Thyroid gland (tissue), 4 donors: Measurements from ENCODE around the gene MYO15A. TPM values are rescaled to one million over a fixed set of nuclear protein-coding genes. Genes with fewer than 3 reads are reported as not detected.

Source experiments
- DNase-seq, 2 donors: peaks; one replicate each; pipeline ENCODE4 v3.0.0-alpha.2; 2019
- H3K27ac ChIP-seq, 3 donors: fragments of 200-600 bp; sonication (generic); 1 replicate in 2 of 3; 2 replicates in 1 of 3; pipeline ENCODE4 v1.5.1; 2016 to 2019; ENCODE audit warnings: mild to moderate bottlenecking in 1 of 3, moderate library complexity in 1 of 3
- H3K27me3 ChIP-seq: fragments of 200-600 bp; sonication (generic); one replicate; pipeline ENCODE4 v1.5.1; 2019
- H3K36me3 ChIP-seq, 2 donors: fragments of 200-600 bp; sonication (generic); one replicate each; pipeline ENCODE4 v1.5.1; 2016 to 2019
- H3K4me1 ChIP-seq, 2 donors: fragments of 200-600 bp; sonication (generic); one replicate each; pipeline ENCODE4 v1.5.1; 2017 to 2019
- H3K4me3 ChIP-seq, 3 donors: fragments of 200-600 bp; sonication (generic); replicated peaks in 1 of 3; 1 replicate in 2 of 3; 2 replicates in 1 of 3; pipeline ENCODE4 v1.5.1; 2016; ENCODE audit warnings: mild to moderate bottlenecking in 1 of 3
- H3K9me3 ChIP-seq: fragments of 200-600 bp; sonication (generic); one replicate; pipeline ENCODE4 v1.5.1; 2017
- POLR2A ChIP-seq, 2 donors: fragments of 450-650 bp; IDR thresholded peaks; one replicate each; pipeline ENCODE4 v1.6.1; 2017; ENCODE audit warnings: antibody characterized with exemption in 2 of 2, mild to moderate bottlenecking in 2 of 2, moderate library complexity in 1 of 2
- WGBS, 2 donors: methylation state at CpG; one replicate each; pipeline ENCODE4 v1.1.5; 2017; 5-methylcytosine and 5-hydroxymethylcytosine counted together
- intact Hi-C: fragments of 100-400 bp; cut with DNase I; formaldehyde crosslinking; loops from one replicate; pipeline ENCODE4 v1.15.1; 2023
- total RNA-seq, 4 donors: library from RNA; depleted of rRNA; stranded (reverse); fragments of >200 nt; gene quantifications; one replicate each; pipeline ENCODE4 v1.2.3, GENCODE V29; 2016
- TF ChIP-seq, protein P1 (sequence below), 6 experiments: fragments of 200-600 bp in 3 of 6; fragments of 450-650 bp in 3 of 6; sonication (generic) in 3 of 6; IDR thresholded peaks; one replicate each; pipeline ENCODE4 v1.5.1; 2016 to 2019; ENCODE audit warnings: antibody characterized with exemption in 6 of 6, mild to moderate bottlenecking in 2 of 6, inconsistent platforms in 1 of 6, moderate library complexity in 1 of 6

MYO15A gene
- total RNA-seq, 4 donors from 2014 or later = 1.3 to 3.6 (median 1.7) TPM

DNA sequence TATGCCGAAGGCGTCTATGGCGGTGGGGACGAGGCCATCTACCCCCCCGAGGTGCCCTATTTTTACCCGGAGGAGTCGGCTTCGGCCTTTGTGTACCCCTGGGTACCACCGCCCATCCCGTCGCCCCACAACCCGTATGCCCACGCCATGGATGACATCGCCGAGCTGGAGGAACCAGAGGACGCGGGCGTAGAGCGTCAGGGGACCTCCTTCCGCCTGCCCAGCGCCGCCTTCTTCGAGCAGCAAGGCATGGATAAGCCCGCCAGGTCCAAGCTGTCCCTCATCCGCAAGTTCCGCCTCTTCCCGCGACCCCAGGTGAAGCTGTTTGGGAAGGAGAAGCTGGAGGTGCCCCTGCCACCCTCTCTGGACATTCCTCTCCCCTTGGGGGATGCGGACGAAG, 11.4 kb downstream of the MYO15A start:
- no peak overlapping the region for H3K4me3 ChIP-seq
- no peaks in the 10 kb centered on the region for H3K4me1 ChIP-seq
- H3K27ac ChIP-seq = no peak overlapping the region
- intact Hi-C loops = no loop called here
- DNase-seq = no peak
- H3K9me3 ChIP-seq = no peaks in the 10 kb centered on the region
- TF ChIP-seq POLR2A (IDR thresholded peaks at IDR 0.05) = no peak
- TF ChIP-seq, protein P1, sequence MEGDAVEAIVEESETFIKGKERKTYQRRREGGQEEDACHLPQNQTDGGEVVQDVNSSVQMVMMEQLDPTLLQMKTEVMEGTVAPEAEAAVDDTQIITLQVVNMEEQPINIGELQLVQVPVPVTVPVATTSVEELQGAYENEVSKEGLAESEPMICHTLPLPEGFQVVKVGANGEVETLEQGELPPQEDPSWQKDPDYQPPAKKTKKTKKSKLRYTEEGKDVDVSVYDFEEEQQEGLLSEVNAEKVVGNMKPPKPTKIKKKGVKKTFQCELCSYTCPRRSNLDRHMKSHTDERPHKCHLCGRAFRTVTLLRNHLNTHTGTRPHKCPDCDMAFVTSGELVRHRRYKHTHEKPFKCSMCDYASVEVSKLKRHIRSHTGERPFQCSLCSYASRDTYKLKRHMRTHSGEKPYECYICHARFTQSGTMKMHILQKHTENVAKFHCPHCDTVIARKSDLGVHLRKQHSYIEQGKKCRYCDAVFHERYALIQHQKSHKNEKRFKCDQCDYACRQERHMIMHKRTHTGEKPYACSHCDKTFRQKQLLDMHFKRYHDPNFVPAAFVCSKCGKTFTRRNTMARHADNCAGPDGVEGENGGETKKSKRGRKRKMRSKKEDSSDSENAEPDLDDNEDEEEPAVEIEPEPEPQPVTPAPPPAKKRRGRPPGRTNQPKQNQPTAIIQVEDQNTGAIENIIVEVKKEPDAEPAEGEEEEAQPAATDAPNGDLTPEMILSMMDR (IDR thresholded peaks at IDR 0.05) = no peak
- no peaks in the 10 kb centered on the region for H3K27me3 ChIP-seq
- H3K36me3 ChIP-seq = no peaks in the 10 kb centered on the region
- WGBS, 2 donors = 96% methylated on average over 26 to 30 of the region's 30 CpGs

DNA sequence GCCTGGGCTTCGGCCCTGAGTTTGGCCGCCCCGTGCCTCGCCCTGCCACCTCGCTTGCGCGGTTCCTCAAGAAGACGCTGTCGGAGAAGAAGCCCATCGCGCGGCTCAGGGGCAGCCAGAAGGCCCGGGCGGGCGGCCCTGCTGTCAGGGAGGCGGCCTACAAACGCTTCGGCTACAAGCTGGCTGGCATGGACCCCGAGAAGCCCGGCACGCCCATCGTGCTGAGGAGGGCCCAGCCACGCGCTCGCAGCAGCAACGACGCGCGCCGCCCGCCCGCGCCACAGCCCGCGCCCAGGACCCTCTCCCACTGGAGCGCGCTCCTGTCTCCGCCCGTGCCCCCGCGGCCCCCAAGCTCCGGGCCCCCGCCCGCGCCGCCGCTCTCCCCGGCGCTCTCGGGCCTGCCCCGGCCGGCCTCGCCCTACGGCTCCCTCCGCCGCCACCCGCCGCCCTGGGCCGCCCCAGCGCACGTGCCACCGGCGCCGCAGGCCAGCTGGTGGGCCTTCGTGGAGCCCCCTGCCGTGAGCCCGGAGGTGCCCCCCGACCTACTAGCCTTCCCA, 12.0 kb downstream of the MYO15A start:
- Histone ChIP-seq H3K27ac (no peak overlapping the region), H3K9me3 (no peaks in the 10 kb centered on the region), H3K27me3 (no peaks in the 10 kb centered on the region), H3K4me1 (no peaks in the 10 kb centered on the region), H3K4me3 (no peak overlapping the region), H3K36me3 (no peaks in the 10 kb centered on the region)
- no peak for DNase-seq
- TF ChIP-seq POLR2A (IDR thresholded peaks at IDR 0.05) = no peak
- TF ChIP-seq, protein P1 (IDR thresholded peaks at IDR 0.05) = no peak
- WGBS, 2 donors = 83 to 93% methylated on average over 61 to 62 of the region's 68 CpGs
- intact Hi-C loops = no loop called here

DNA sequence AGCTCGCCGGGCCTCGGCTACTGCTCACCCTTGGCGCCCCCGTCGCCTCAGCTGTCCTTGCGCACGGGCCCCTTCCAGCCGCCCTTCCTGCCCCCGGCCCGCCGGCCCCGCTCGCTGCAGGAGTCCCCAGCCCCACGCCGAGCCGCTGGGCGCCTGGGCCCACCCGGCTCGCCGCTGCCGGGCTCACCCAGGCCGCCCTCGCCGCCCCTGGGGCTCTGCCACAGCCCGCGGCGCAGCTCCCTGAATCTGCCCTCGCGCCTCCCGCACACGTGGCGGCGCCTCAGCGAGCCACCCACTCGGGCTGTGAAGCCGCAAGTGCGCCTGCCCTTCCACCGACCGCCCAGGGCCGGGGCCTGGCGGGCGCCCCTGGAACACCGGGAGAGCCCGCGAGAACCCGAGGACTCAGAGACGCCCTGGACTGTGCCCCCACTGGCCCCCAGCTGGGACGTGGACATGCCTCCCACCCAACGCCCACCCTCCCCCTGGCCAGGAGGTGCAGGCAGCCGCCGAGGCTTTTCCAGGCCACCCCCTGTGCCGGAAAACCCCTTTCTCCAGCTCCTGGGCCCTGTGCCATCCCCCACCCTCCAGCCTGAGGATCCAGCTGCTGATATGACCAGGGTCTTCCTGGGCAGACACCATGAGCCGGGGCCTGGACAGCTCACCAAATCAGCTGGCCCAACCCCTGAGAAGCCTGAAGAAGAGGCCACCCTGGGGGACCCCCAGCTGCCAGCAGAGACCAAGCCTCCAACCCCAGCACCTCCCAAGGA, 12.8 kb downstream of the MYO15A start:
- no peak for DNase-seq

DNA sequence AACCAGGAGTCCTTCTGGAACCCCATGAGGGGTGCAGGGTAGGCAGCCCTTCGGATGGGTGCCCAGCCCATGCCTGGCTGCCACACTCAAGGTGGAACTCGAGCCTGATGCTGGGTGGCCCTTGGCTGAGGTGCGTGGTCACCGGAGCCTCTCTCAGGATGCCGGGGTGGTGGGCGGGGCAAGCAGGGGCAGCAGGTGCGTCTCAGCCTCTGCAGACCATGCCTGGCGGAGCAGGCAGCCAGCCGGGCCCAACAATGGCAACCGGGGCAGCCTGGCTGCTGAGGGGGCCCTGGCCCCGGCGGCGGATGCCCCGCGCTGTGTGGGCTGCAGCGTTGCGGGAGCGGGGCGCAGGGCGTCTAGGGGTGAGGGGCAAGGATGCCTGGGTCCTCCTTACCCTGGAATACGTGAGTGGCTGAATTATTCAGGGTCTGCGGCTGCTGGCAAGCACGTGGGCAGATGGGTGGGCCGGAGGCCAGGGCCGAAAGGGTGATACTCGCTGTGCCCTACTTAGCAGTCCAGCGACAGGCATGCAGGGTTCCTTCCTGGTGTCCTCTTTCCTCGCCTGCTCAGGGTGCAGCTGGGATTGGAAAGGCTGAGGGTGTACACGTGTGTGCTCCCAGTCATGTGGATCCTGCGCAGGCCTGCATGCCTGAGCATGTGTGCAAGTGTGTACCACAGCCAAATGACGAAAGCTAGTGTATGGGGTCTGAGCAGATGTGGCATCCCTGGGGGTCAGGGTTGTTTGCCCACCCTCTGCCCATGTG, 14.6 kb downstream of the MYO15A start:
- 74 to 75% methylated on average over 13 to 25 of the region's 31 CpGs for WGBS, 2 donors
- H3K9me3 ChIP-seq = no peaks in the 10 kb centered on the region

More for the DNA sequence above, 12.8 kb downstream of the MYO15A start:
- H3K4me1 ChIP-seq = no peaks in the 10 kb centered on the region
- no peaks in the 10 kb centered on the region for H3K9me3 ChIP-seq
- TF ChIP-seq POLR2A (IDR thresholded peaks at IDR 0.05) = no peak
- TF ChIP-seq, protein P1 (IDR thresholded peaks at IDR 0.05) = no peak
- no peak overlapping the region for H3K27ac ChIP-seq
- no peak overlapping the region for H3K4me3 ChIP-seq
- WGBS, 2 donors = 93 to 94% methylated on average over 33 to 45 of the region's 54 CpGs
- no peaks in the 10 kb centered on the region for H3K27me3 ChIP-seq
- intact Hi-C loops = no loop called here
- H3K36me3 ChIP-seq = no peaks in the 10 kb centered on the region

More for the DNA sequence above, 14.6 kb downstream of the MYO15A start:
- DNase-seq = no peak
- Histone ChIP-seq H3K4me3 (no peak overlapping the region), H3K27me3 (no peaks in the 10 kb centered on the region), H3K27ac (no peak overlapping the region), H3K4me1 (no peaks in the 10 kb centered on the region), H3K36me3 (no peaks in the 10 kb centered on the region)
- intact Hi-C loops = no loop called here
- TF ChIP-seq, protein P1 (IDR thresholded peaks at IDR 0.05) = no peak
- TF ChIP-seq POLR2A (IDR thresholded peaks at IDR 0.05) = no peak
